ENCODE data around the gene ARHGAP19. TPM values are rescaled to one million over a fixed set of nuclear protein-coding genes. Genes with fewer than 3 reads are reported as not detected.
A peak's percentile ranks its signal among the peaks of the same experiment; 100 is the strongest.

The ARHGAP19 gene
- total RNA-seq, 1 experiment from 2014 or later: 8.9 TPM

DNA sequence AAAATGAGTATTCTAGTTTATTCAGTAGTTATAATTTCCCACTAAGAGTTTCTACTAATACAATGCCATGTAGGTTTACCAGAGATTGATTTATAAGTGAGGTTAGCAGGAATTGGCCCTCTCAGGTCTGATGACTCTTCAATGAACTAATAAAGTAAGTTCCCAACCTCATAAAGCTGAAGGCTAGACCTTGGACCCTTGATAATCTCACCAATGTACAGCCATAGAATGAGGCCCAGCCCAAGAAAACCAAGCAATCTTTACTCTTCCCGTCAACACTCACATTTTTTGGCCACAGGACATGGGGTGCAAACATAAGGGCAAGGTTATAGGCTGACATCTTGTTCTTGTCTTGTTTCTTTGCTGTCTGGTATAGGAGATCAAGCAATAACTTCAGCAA, 33.3 kb downstream of the ARHGAP19 start:
- in situ Hi-C loops (cut with HindIII; ENCODE audit: low pct_unique_long_range_greater_than_20kb, low sequenced_read_pairs): no loop called here
- DNase-seq (ENCODE audit: low read depth, low spot score): no peak

DNA sequence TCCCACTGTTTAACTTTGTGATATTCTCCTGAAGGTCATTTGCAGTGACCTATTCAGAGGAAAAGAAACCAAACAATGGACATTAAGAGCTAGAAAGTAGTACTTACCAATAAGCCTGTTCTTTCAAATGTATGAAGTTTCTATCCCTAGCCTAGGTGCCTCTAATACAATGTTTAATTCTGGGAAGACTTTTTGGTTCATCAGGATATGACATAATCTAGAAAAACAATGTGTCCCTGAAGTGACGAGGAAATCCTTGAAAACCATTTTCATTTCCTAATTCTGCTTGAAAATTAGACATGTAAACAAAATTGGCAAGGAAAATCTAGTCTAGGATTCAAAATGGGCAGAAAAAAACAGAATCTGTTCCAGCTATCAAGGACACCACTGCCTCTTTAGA, 36.1 kb downstream of the ARHGAP19 start:
- no peak for DNase-seq (ENCODE audit: low read depth, low spot score)
- in situ Hi-C loops (cut with HindIII; ENCODE audit: low pct_unique_long_range_greater_than_20kb, low sequenced_read_pairs): no loop called here

DNA sequence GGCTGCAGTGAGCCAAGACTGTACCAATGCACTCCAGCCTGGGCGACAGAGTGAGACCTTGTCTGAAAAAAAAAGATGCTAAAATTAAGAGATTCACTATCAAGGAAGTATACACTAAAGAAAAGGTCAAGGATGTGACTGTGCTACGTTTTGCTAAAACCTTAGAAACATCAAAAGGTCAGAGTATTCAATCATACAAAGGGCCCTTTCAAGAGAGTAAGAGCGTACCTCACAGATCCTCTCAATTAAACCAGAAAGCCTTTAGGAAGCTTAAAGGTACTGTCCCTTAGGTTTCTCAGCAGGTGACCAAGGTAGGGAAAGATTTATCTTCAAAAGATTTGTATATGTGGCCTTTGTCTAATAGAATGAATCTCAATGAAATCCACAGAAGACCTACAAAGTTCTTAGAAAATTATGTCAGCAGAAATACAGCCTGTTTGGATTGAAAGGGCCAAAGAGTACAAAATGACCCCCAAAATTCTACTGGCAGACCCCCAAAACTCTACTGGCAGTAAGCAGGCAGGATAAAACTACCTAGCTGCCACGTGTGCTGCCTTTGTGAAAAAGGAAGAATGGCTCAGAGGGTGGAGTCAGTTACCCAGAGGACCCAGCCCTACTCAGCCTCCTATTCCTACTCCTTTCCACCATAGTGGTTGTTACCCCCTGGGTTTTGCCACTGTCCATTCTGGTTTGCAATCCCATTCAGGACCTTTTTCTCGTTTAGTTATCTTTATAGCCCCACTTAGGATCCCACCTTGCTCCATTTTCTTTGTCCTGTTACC, 36.7 kb downstream of the ARHGAP19 start:
- DNase-seq (ENCODE audit: low read depth, low spot score): peak; percentile 49
- in situ Hi-C loops (cut with HindIII; ENCODE audit: low pct_unique_long_range_greater_than_20kb, low sequenced_read_pairs): no loop called here

DNA sequence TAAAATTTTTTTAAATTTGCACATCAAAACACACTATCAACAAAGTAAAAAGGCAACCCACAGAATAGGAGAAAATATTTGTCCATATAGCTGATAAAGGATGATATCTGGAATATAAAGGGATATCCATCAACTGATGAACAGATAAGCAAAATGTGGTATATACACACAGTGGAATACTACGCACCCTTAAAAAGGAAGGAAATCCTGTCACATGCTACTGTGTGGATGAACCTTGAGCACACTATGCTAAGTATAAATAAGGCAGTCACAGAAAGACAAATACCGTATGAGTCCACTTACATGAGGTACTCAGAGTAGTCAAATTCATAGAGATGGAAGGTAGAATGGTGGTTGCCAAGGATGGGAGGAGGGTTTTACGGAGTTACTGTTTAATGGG, 37.7 kb downstream of the ARHGAP19 start:
- DNase-seq (ENCODE audit: low read depth, low spot score): no peak
- in situ Hi-C loops (cut with HindIII; ENCODE audit: low pct_unique_long_range_greater_than_20kb, low sequenced_read_pairs): no loop called here

DNA sequence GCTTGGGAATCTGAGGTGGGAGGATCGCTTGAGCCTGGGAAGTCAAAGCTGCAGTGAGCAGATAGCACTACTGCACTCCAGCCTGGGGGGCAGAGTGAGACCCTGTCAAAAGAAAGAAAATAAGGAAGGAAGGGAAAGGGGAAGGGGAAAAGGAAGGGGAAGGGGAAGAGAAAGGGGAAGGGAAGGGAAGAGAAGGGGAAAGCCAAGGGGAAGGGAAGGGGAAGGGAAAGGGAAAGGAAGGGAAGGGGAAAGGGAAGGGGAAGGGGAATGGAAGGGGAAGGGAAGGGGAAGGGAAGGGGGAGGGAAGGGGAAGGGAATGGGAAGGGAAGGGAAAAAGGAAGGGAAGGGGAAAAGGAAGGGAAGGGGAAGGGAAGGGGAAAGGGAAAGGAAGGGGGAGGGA, 41.5 kb downstream of the ARHGAP19 start:
- in situ Hi-C loops (cut with HindIII; ENCODE audit: low pct_unique_long_range_greater_than_20kb, low sequenced_read_pairs): no loop called here

DNA sequence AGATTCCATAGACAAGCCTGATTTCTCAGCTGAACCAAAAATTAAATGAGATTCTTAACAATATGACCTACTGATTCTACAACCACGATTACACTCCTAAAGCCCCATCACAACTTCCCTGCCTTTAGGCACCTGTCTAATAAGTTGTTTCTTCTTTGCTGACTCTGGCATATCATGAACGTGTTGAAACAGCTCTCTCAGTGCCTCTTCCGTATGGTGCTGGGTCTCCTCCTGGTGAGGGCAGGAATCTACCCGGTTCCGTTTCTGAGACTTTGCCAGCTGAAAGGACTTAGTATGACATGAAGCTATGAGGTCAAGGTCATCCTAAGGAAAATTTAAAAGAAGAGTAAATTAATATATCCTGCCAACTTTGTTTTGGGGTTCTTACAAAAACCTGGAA, 48.6 kb downstream of the ARHGAP19 start:
- in situ Hi-C loops (cut with HindIII; ENCODE audit: low pct_unique_long_range_greater_than_20kb, low sequenced_read_pairs): no loop called here
- no peak for DNase-seq (ENCODE audit: low read depth, low spot score)

More for the DNA sequence above, 41.5 kb downstream of the ARHGAP19 start:
- DNase-seq (ENCODE audit: low read depth, low spot score): no peak

DNA sequence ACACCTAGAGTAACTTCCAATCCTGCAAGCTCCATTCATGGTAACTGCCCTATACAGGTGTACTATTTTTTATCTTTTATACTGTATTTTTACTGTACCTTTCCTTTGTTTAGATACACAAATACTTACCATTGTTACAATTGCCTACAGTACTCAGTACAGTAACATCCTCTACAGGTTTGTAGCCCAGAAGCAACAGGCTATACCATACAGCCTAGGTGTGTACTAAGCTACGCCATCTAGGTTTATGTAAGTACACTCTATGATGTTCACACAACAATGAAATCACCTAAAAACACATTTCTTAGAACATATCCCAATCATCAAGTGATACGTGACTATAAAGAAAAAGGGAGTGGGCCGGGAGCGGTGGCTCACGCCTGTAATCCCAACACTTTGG, 53.6 kb downstream of the ARHGAP19 start:
- DNase-seq (ENCODE audit: low read depth, low spot score): no peak
- in situ Hi-C loops (cut with HindIII; ENCODE audit: low pct_unique_long_range_greater_than_20kb, low sequenced_read_pairs): no loop called here

DNA sequence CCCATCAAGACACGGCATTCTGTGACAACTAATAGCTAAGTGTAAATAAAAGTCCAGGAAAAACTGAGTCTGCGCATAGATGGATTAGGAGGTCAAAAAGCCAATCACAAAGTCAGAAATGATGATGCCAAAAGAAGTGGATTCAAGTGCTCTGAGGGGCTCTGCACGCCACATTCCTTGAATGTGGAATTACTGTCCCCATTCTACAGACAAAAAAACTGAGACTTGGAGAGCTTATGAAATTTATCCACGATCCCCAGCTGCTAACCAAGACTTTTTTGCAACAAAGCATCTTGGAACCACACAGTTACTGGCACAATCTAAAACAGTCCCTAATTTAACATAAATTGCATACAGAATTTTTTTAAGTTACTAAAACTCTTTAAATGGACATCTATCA, 57.1 kb downstream of the ARHGAP19 start:
- DNase-seq (ENCODE audit: low read depth, low spot score): no peak
- in situ Hi-C loops (cut with HindIII; ENCODE audit: low pct_unique_long_range_greater_than_20kb, low sequenced_read_pairs): no loop called here

DNA sequence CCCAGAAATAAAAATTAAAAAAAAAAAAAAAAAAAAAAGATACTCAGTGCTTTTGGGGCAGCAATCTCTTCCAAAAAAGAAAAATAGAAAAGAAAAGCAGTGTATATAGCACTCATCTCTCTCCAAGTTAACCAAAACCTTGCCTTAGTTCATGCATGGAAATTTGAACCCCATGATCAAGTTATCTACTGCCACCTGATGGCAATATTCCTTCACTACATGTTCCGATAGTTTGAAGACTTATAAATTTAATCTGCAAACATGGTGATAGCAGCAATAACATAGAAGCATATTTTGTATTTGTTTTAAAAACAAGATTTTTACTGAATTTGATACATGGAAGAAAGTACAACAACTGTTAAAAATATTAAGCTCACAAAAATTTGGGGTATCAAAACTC, 58.0 kb downstream of the ARHGAP19 start:
- peak; percentile 57 for DNase-seq (ENCODE audit: low read depth, low spot score)
- in situ Hi-C loops (cut with HindIII; ENCODE audit: low pct_unique_long_range_greater_than_20kb, low sequenced_read_pairs): no loop called here

DNA sequence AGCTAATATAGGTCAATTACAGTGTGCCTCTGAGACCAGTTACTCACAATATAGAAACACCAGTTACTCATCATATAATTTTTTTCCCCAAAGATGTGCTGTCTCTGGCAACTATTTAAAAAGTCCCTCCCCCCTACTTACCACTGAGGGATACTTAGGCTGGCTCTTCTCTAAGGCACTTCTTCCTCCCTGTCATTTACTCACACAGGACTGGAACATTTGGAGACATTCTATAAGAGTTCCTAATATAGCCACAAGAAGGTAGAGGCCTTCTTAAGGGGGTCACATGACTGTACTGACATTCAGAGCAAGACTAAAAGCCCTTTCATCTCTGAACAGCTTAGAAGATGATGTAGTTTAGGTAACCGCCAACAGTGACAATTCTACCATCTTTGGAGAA, 62.3 kb downstream of the ARHGAP19 start:
- in situ Hi-C loops (cut with HindIII; ENCODE audit: low pct_unique_long_range_greater_than_20kb, low sequenced_read_pairs): no loop called here
- DNase-seq (ENCODE audit: low read depth, low spot score): peak; percentile 28

DNA sequence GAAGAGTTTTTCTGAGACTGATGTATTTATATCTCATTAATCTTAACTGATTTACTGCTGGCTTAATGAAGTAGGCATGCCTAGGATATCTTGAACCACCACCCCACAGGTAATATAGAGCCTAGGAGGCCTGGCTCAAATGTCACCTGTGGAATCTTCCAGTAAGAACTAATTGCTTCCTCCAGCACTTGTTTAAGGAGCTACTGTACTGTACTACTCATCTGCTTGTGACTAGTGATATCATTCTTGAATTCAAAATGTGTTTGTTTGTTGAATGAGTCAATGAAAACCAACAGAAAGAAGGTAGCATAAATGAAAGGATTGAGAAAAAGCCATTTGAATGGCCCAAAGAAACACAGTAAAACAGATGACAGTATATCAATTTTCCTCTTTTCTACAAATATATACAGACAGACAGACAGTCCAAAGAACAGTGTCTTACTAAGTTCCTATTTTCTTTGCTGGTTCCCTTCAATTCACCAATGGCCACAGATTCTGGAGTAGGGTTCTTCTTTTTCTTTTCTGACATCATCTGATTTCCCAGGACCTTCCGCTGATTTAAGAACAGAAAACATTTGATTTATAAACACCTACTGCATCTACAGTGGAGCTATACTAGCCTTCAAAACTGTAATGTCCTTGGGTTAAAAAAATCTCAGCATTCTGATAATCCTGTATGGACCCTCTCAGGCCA, 63.0 kb downstream of the ARHGAP19 start:
- in situ Hi-C loops (cut with HindIII; ENCODE audit: low pct_unique_long_range_greater_than_20kb, low sequenced_read_pairs): no loop called here

DNA sequence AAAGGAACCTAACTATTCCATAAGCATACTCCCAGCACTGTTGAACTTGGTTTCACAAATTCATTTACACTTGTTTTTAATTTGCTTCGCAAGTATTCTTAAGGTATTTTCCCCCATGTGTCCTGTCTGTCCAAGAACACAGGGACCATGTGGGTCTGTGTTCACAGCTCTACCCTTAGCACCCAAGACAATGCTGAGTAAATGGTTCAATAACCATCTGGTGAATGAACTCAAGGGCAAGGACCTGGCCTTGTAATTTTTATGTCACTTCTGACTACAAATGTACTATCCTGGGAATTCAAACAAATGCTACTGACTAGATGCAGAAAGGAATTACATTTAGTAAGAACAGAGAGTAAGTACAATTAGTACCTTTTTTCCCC, 63.7 kb downstream of the ARHGAP19 start:
- DNase-seq (ENCODE audit: low read depth, low spot score): no peak
- in situ Hi-C loops (cut with HindIII; ENCODE audit: low pct_unique_long_range_greater_than_20kb, low sequenced_read_pairs): no loop called here

More for the DNA sequence above, 63.0 kb downstream of the ARHGAP19 start:
- peak; percentile 21 for DNase-seq (ENCODE audit: low read depth, low spot score)

DNA sequence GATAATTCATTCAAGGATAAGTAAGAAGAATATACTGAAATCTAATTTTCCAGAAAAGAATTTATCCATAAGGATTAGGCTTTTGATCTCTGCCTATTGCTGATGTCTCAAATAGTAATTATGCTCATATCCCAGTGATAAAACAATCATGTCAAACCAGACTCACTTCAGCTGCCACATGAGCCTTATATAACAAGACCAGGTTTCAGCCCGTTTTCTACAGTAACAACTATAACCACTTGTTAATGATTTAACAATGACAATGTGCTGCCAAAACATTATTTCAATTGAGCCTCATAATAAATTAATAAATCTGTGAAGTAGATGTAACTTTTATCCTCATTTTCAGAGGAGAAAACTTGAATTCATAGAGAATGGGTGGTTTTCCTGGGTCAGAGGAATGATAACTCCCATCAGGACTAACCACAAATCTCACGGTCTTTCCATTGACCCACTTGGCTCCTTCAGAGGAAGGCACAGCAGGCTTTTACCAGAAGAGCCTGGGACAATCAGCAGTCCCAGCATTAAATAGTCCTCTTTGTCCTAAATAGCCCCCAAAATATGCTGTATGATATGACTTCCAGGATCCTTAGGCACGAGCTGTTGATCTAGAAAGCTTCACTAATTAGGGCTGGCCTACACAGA, 64.2 kb downstream of the ARHGAP19 start:
- in situ Hi-C loops (cut with HindIII; ENCODE audit: low pct_unique_long_range_greater_than_20kb, low sequenced_read_pairs): no loop called here

DNA sequence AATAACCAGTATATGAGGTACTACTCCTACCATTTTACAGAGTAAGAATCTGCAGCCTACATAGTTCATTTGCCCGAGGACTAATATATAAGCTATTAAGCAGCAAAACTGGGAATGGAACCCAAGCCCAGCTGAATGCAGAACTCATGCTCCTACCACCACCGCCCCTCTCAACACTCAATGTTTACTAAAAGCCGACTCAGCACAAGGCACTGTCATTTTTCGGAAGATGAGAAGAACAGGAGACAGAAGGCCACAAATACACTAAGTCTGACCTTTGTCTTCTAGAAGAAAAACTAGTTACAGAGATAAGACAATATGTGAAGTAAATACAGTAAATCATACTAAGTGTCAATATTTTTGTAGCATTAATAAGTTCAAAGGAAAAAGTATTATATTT, 66.0 kb downstream of the ARHGAP19 start:
- in situ Hi-C loops (cut with HindIII; ENCODE audit: low pct_unique_long_range_greater_than_20kb, low sequenced_read_pairs): no loop called here
- DNase-seq (ENCODE audit: low read depth, low spot score): no peak

More for the DNA sequence above, 64.2 kb downstream of the ARHGAP19 start:
- DNase-seq (ENCODE audit: low read depth, low spot score): no peak

DNA sequence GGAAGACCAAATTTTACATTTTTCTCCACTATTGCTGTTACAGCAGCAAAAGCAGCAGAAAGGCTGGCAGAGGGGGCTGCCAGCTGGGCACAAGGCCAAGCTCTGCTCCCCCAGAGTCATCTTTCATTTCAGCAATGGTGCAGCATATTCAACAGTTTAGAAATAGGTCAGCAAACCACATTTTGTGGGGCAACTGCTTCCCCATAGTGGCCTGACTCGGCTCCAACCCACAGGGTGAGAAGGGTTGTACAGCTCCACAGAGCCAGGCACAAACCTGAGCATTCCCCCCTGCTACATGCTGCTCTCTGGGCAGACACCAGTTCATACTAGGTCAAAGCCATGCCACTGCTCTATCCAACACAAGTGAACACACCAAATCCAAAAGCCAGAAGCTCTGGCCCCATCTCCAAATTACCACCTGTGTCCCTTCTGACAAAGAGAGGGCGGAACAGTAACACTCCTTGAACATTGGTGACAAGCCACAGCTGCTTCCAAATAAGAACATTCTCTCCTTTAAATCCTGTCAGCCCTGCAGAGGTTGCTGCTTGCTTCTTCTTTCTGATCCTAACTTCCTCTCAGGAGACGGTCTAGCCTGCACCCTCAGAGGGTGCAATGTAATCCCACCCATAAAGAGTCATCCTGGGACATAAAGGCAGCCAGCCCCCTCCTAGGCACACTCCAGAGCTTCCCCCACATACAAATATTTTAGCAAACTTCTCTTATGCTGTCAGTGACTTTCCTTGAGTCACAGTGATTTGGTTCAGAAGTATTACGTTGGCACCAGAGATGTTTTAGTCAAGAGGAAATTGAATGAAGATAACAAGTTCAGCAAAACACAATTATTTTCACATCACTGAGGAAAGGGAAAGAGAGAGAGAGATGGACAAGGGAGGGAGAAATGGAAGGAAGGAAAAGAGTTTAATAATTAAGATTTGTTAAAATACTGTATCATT, 67.7 kb downstream of the ARHGAP19 start:
- in situ Hi-C loops (cut with HindIII; ENCODE audit: low pct_unique_long_range_greater_than_20kb, low sequenced_read_pairs): no loop called here

DNA sequence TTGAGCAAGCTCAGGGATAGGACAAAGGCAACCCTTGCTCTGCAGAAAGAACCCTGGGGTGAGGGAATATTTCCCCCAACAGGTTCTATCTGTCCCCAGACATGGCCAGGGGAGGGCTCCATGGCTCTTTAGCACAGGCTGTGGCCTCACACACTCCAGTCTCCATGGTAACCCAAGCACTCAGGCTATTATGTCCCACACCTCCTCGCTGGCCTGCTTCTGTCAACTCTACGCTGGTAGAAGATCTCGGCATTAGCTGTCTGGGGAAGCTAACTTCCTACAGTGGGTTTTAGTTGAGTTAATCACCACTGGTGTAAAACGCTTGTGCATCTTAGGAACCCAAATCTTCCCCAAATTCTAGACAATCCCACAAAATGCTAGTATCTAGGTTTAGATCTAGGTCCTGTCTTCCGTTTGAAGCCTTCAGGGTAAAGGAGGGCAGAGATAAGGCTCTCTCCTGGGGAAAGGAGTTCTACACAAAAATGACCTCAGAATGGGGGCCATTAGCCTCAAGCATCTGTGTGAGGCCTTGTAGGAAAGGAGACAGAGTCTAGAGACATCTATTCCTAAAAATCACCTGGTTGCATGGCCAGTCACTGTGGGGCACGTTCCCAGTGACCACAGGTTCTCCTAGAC, 70.0 kb downstream of the ARHGAP19 start:
- DNase-seq (ENCODE audit: low read depth, low spot score): no peak
- in situ Hi-C loops (cut with HindIII; ENCODE audit: low pct_unique_long_range_greater_than_20kb, low sequenced_read_pairs): no loop called here

More for the DNA sequence above, 67.7 kb downstream of the ARHGAP19 start:
- DNase-seq (ENCODE audit: low read depth, low spot score): no peak

DNA sequence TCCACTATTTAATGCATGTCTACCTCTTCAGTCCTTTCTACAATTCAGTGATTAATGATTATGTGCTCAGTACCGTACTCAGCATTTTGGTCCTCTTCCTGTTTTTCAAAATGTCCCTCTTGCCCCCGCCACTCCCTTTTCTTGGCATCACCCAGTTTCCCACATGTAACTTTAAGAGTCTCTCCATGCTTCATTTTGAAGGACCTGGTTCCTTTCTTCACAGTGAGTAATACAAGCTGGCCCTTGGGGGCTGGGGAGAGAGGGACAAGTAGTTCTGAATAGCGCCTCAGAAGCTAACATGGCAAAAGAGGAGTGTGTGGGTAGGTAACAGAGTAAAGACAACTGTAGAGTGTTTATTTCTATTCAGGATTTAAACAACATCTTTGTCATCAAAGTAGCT, 72.1 kb downstream of the ARHGAP19 start:
- DNase-seq (ENCODE audit: low read depth, low spot score): no peak
- in situ Hi-C loops (cut with HindIII; ENCODE audit: low pct_unique_long_range_greater_than_20kb, low sequenced_read_pairs): no loop called here

All from SK-MEL-5 (cell line).